Endothelial cell of umbilical vein (primary cell): ENCODE measurements around the gene EMC9.

Experiments
- CTCF ChIP-seq, 2 donors: IDR thresholded peaks; 1 replicate in 1 of 2; 2 replicates in 1 of 2; pipeline ENCODE4 v1.5.1; 2011; ENCODE audit warnings: low read length in 2 of 2, mild to moderate bottlenecking in 2 of 2, moderate library complexity in 2 of 2, control low read depth in 1 of 2, inconsistent platforms in 1 of 2, low read depth in 1 of 2; ENCODE audit not compliant: insufficient read depth in 1 of 2; ENCODE audit errors: extremely low read depth in 1 of 2
- EZH2 ChIP-seq: IDR thresholded peaks from 2 replicates; pipeline ENCODE4 v1.6.1; 2012; ENCODE audit warnings: borderline replicate concordance, low read depth, mild to moderate bottlenecking, moderate library complexity, low read length, inconsistent platforms; ENCODE audit not compliant: severe bottlenecking
- MYC ChIP-seq: IDR thresholded peaks from one replicate; pipeline ENCODE4 v1.6.1; 2011; ENCODE audit warnings: mild to moderate bottlenecking, low read depth, low read length

GRCh38 chr14:24096545-24097181, 44.7 kb downstream of the EMC9 start:
- TF ChIP-seq CTCF (IDR thresholded peaks at IDR 0.05; ENCODE audit: extremely low read depth in 1 of 2, insufficient read depth in 1 of 2, low read depth in 1 of 2, low read length in 2 of 2) = no peak
- no peak for TF ChIP-seq EZH2
- no peak for TF ChIP-seq MYC
